Neural crest cell (in vitro differentiated cells): ENCODE measurements around the gene CSNK1A1. TPM values are rescaled to one million over a fixed set of nuclear protein-coding genes. Genes with fewer than 3 reads are reported as not detected.
"Not testable (repeated sequence)": the region's sequence is repeated elsewhere in the genome, so short reads cannot be mapped to it uniquely, and the experiment has no call there.

ENCODE experiments used
- DNase-seq: peaks from one replicate; pipeline ENCODE4 v3.0.0; 2021; ENCODE audit warnings: low read depth, mixed read lengths, low spot score
- H3K27ac Mint-ChIP-seq: one replicate; pipeline ENCODE4 v1.8.0; 2021; ENCODE audit warnings: mild to moderate bottlenecking, mixed read lengths; ENCODE audit not compliant: unreplicated experiment
- H3K27me3 Mint-ChIP-seq: 2 replicates; pipeline ENCODE4 v1.8.0; 2021; ENCODE audit warnings: low read depth, mild to moderate bottlenecking, mixed read lengths
- H3K36me3 Mint-ChIP-seq: 2 replicates; pipeline ENCODE4 v1.8.0; 2021; ENCODE audit warnings: low read depth, mild to moderate bottlenecking, mixed read lengths
- H3K4me1 Mint-ChIP-seq: 2 replicates; pipeline ENCODE4 v1.8.0; 2021; ENCODE audit warnings: mixed read lengths
- H3K4me3 Mint-ChIP-seq: one replicate; pipeline ENCODE4 v1.8.0; 2021; ENCODE audit warnings: mild to moderate bottlenecking, mixed read lengths
- H3K9me3 Mint-ChIP-seq: 2 replicates; pipeline ENCODE4 v1.8.0; 2021; ENCODE audit warnings: mixed read lengths
- CTCF ChIP-seq: fragments of 200-600 bp; sonication (generic); conservative IDR thresholded peaks from 2 replicates; pipeline ENCODE4 v1.5.0; 2021; ENCODE audit warnings: antibody characterized with exemption, mild to moderate bottlenecking
- total RNA-seq: library from RNA; stranded (reverse); gene quantifications from 2 replicates; pipeline ENCODE4 v1.2.1, GENCODE V29; 2021

CSNK1A1 gene
- total RNA-seq, 1 donor from 2014 or later, result 218 TPM

- Mint-ChIP-seq H3K4me1 (no peaks in the 10 kb centered on the region), H3K36me3 (no peaks in the 10 kb centered on the region), H3K9me3 (no peaks in the 10 kb centered on the region), H3K4me3 (no peak overlapping the region), H3K27me3 (no peaks in the 10 kb centered on the region), H3K27ac (peak overlapping the region; percentile 35)
- no peak for TF ChIP-seq CTCF
- no peak for DNase-seq
Measured at GRCh38 chr5:149596712-149597111, 45.5 kb upstream of the CSNK1A1 start.

GRCh38 chr5:149595105-149595504, 43.9 kb upstream of the CSNK1A1 start:
- H3K4me1 Mint-ChIP-seq, H3K27me3 Mint-ChIP-seq, H3K9me3 Mint-ChIP-seq, DNase-seq, H3K36me3 Mint-ChIP-seq, H3K4me3 Mint-ChIP-seq, H3K27ac Mint-ChIP-seq: not testable (repeated sequence)

GRCh38 chr5:149594206-149594895, 43.1 kb upstream of the CSNK1A1 start:
- TF ChIP-seq CTCF, result no peak
- Mint-ChIP-seq H3K27ac (no peak overlapping the region), H3K36me3 (no peaks in the 10 kb centered on the region), H3K4me1 (no peaks in the 10 kb centered on the region), H3K4me3 (no peak overlapping the region), H3K27me3 (no peaks in the 10 kb centered on the region), H3K9me3 (no peaks in the 10 kb centered on the region)
- DNase-seq, result no peak

- Mint-ChIP-seq H3K27me3 (no peaks in the 10 kb centered on the region), H3K27ac (no peak overlapping the region), H3K4me3 (no peak overlapping the region), H3K36me3 (no peaks in the 10 kb centered on the region), H3K9me3 (no peaks in the 10 kb centered on the region), H3K4me1 (no peaks in the 10 kb centered on the region)
- DNase-seq, result no peak
- no peak for TF ChIP-seq CTCF
Measured at GRCh38 chr5:149593370-149593769, 42.1 kb upstream of the CSNK1A1 start.

- H3K4me1 Mint-ChIP-seq, result no peaks in the 10 kb centered on the region
- no peak for TF ChIP-seq CTCF
- H3K9me3 Mint-ChIP-seq, result no peaks in the 10 kb centered on the region
- no peaks in the 10 kb centered on the region for H3K36me3 Mint-ChIP-seq
- no peak overlapping the region for H3K27ac Mint-ChIP-seq
- H3K27me3 Mint-ChIP-seq, result no peaks in the 10 kb centered on the region
- no peak for DNase-seq
- no peak overlapping the region for H3K4me3 Mint-ChIP-seq
Measured at GRCh38 chr5:149588936-149589335, 37.7 kb upstream of the CSNK1A1 start.

GRCh38 chr5:149586708-149587318, 35.6 kb upstream of the CSNK1A1 start:
- H3K4me3 Mint-ChIP-seq, result no peak overlapping the region

More at GRCh38 chr5:149586708-149587318, 35.6 kb upstream of the CSNK1A1 start:
- H3K9me3 Mint-ChIP-seq, result no peaks in the 10 kb centered on the region
- peaks cover 5% of the 10 kb centered on the region for H3K4me1 Mint-ChIP-seq
- no peak overlapping the region for H3K27ac Mint-ChIP-seq
- no peak for TF ChIP-seq CTCF
- no peak for DNase-seq
- H3K36me3 Mint-ChIP-seq, result no peaks in the 10 kb centered on the region
- H3K27me3 Mint-ChIP-seq, result peaks cover 5% of the 10 kb centered on the region
